GM13977 (cell line): ENCODE measurements around the gene WSCD1.

Source experiments
- DNase-seq: peaks from one replicate; pipeline ENCODE4 v3.0.0; 2012; ENCODE audit warnings: low spot score
- CTCF ChIP-seq: IDR thresholded peaks from 2 replicates; pipeline ENCODE4 v1.5.1; 2012; ENCODE audit warnings: mild to moderate bottlenecking, control low read depth; ENCODE audit not compliant: insufficient read depth; ENCODE audit errors: extremely low read depth, missing control alignments
- in situ Hi-C: fragments of 300-500 bp; cut with MboI; formaldehyde crosslinking; loops from one replicate; pipeline ENCODE4 v1.12.0; 2022; ENCODE audit warnings: low sequenced_read_pairs, low pct_unique_long_range_greater_than_20kb, mixed read lengths, inconsistent platforms; ENCODE audit not compliant: unreplicated experiment

WSCD1 gene

GRCh38 chr17:6072611-6073010 is 2.4 kb downstream of the WSCD1 start:
- no peak for TF ChIP-seq CTCF
- in situ Hi-C loops: no loop called here
- no peak for DNase-seq

- in situ Hi-C loops: no loop called here
- no peak for DNase-seq
- TF ChIP-seq CTCF: no peak
Observed at GRCh38 chr17:6073620-6074019, 3.4 kb downstream of the WSCD1 start.

- in situ Hi-C loops: no loop called here
- no peak for DNase-seq
- no peak for TF ChIP-seq CTCF
Observed at GRCh38 chr17:6075050-6075449, 4.9 kb downstream of the WSCD1 start.

- TF ChIP-seq CTCF: no peak
- no peak for DNase-seq
- in situ Hi-C loops: no loop called here
Observed at GRCh38 chr17:6075845-6076244, 5.7 kb downstream of the WSCD1 start.

GRCh38 chr17:6077752-6078151 is 7.6 kb downstream of the WSCD1 start:
- no peak for DNase-seq
- no peak for TF ChIP-seq CTCF
- in situ Hi-C loops: no loop called here

GRCh38 chr17:6078458-6078871 is 8.3 kb downstream of the WSCD1 start:
- in situ Hi-C loops: no loop called here
- no peak for DNase-seq
- no peak for TF ChIP-seq CTCF
